IMR-90 (cell line): ENCODE data around the gene PHC2. TPM values are rescaled to one million over a fixed set of nuclear protein-coding genes. Genes with fewer than 3 reads are reported as not detected.

ENCODE experiments used
- ATAC-seq: fragments of 200-7000 bp; cut with Tn5 transposase; 2 replicates; pipeline ENCODE4 v1.9.1; 2020; ENCODE audit warnings: low read depth, mild to moderate bottlenecking, moderate library complexity
- BruUV-seq: library from RNA; stranded (reverse); fragments of 400-500 nt; replicated peaks from 2 replicates; lab custom pipeline; 2021; lab: Mats Ljungman, UMichigan
- CTCF ChIA-PET: fragments of 300-600 bp; formaldehyde crosslinking; extraction: SDS; loops from one replicate; lab custom pipeline; 2021; ENCODE audit warnings: antibody characterized with exemption; lab: Yijun Ruan, JAX
- POLR2A ChIA-PET: fragments of 300-600 bp; sonication (Branson Sonifier 250); formaldehyde crosslinking; loops from one replicate; lab custom pipeline; 2022; ENCODE audit warnings: antibody characterized with exemption; ENCODE audit not compliant: unreplicated experiment; lab: Charles Lee
- DNase-seq: peaks from one replicate; pipeline ENCODE4 v3.0.0; 2013
- H2AFZ ChIP-seq: replicated peaks from 2 replicates; pipeline ENCODE3; 2013; ENCODE audit warnings: low read length, mild to moderate bottlenecking; ENCODE audit not compliant: poor library complexity
- H2AK5ac ChIP-seq: 2 replicates; pipeline ENCODE4 v1.6.1; 2013; ENCODE audit warnings: low read depth, low read length, inconsistent platforms
- H2AK9ac ChIP-seq: replicated peaks from 2 replicates; pipeline ENCODE3; 2013; ENCODE audit warnings: mild to moderate bottlenecking, low read depth, low read length, moderate library complexity; ENCODE audit not compliant: poor library complexity
- H2BK120ac ChIP-seq: 2 replicates; pipeline ENCODE4 v1.6.1; 2013; ENCODE audit warnings: low read depth, low read length, inconsistent platforms
- H2BK15ac ChIP-seq: 3 replicates; pipeline ENCODE4 v1.6.1; 2013; ENCODE audit warnings: low read depth, low read length, inconsistent platforms
- H2BK20ac ChIP-seq: 2 replicates; pipeline ENCODE4 v1.6.1; 2013; ENCODE audit warnings: low read depth, mild to moderate bottlenecking, inconsistent platforms, low read length, moderate library complexity
- H2BK5ac ChIP-seq: 2 replicates; pipeline ENCODE4 v1.6.1; 2013; ENCODE audit warnings: mild to moderate bottlenecking, low read depth, low read length, inconsistent platforms; ENCODE audit not compliant: poor library complexity, severe bottlenecking
- H3K14ac ChIP-seq: replicated peaks from 2 replicates; pipeline ENCODE4 v1.6.1; 2013; ENCODE audit warnings: low read depth, low read length, inconsistent platforms
- H3K18ac ChIP-seq: 2 replicates; pipeline ENCODE4 v1.6.1; 2013; ENCODE audit warnings: low read depth, low read length, control low read depth
- H3K23ac ChIP-seq: 2 replicates; pipeline ENCODE4 v1.6.1; 2013; ENCODE audit warnings: low read depth, low read length, inconsistent platforms
- H3K27ac ChIP-seq: 2 replicates; pipeline ENCODE4 v1.5.1; 2013; ENCODE audit warnings: mild to moderate bottlenecking, control low read depth, low read length; ENCODE audit not compliant: insufficient read depth
- H3K27me3 ChIP-seq: 2 replicates; pipeline ENCODE4 v1.6.1; 2013; ENCODE audit warnings: low read length; ENCODE audit not compliant: control insufficient read depth, insufficient read depth
- H3K36me3 ChIP-seq: 2 replicates; pipeline ENCODE4 v1.6.1; 2013; ENCODE audit warnings: low read length, mixed read lengths; ENCODE audit not compliant: control insufficient read depth, insufficient read depth
- H3K4ac ChIP-seq: 2 replicates; pipeline ENCODE4 v1.6.1; 2013; ENCODE audit warnings: low read depth, low read length, inconsistent platforms
- H3K4me1 ChIP-seq: 2 replicates; pipeline ENCODE4 v1.6.1; 2013; ENCODE audit warnings: low read length, mixed read lengths; ENCODE audit not compliant: control insufficient read depth, insufficient read depth
- H3K4me2 ChIP-seq: 2 replicates; pipeline ENCODE4 v1.6.1; 2013; ENCODE audit warnings: low read depth, mild to moderate bottlenecking, control low read depth, low read length, moderate library complexity
- H3K4me3 ChIP-seq: 2 replicates; pipeline ENCODE4 v1.5.1; 2013; ENCODE audit warnings: low read depth, mild to moderate bottlenecking, control low read depth, low read length, moderate library complexity; ENCODE audit not compliant: insufficient read depth
- H3K56ac ChIP-seq: 2 replicates; pipeline ENCODE4 v1.6.1; 2013; ENCODE audit warnings: low read length, inconsistent platforms; ENCODE audit not compliant: insufficient read depth; ENCODE audit errors: extremely low read depth
- H3K79me1 ChIP-seq, 2 experiments: 2 replicates each; pipeline ENCODE4 v1.6.1; 2013; ENCODE audit warnings: low read length in 2 of 2, inconsistent platforms in 1 of 2, low read depth in 1 of 2
- H3K9ac ChIP-seq: 2 replicates; pipeline ENCODE4 v1.6.1; 2013; ENCODE audit warnings: low read depth, low read length, control low read depth
- H3K9me1 ChIP-seq: 2 replicates; pipeline ENCODE4 v1.6.1; 2013; ENCODE audit warnings: low read length, inconsistent platforms; ENCODE audit not compliant: insufficient read depth
- H3K9me3 ChIP-seq: 2 replicates; pipeline ENCODE4 v1.6.1; 2013; ENCODE audit warnings: low read length; ENCODE audit not compliant: control insufficient read depth, insufficient read depth
- H4K20me1 ChIP-seq: 2 replicates; pipeline ENCODE4 v1.6.1; 2013; ENCODE audit warnings: low read length, inconsistent platforms; ENCODE audit not compliant: insufficient read depth
- H4K5ac ChIP-seq: 2 replicates; pipeline ENCODE4 v1.6.1; 2013; ENCODE audit warnings: mild to moderate bottlenecking, low read depth, low read length, control low read depth
- H4K8ac ChIP-seq, 2 experiments: 2 replicates each; pipeline ENCODE4 v1.6.1; 2013; ENCODE audit warnings: low read depth in 2 of 2, low read length in 2 of 2, control low read depth in 1 of 2, inconsistent platforms in 1 of 2
- H4K91ac ChIP-seq: 2 replicates; pipeline ENCODE4 v1.6.1; 2013; ENCODE audit warnings: low read depth, low read length, inconsistent platforms; ENCODE audit not compliant: insufficient read depth
- FOS ChIP-seq: fragments of 150-350 bp; IDR thresholded peaks from 2 replicates; pipeline ENCODE4 v1.6.1; 2016; ENCODE audit warnings: low read depth, low read length
- NFE2L2 ChIP-seq: fragments of 150-350 bp; IDR thresholded peaks from 2 replicates; pipeline ENCODE4 v1.6.1; 2016; ENCODE audit warnings: low read depth, mild to moderate bottlenecking, low read length
- RFX5 ChIP-seq: IDR thresholded peaks from 2 replicates; pipeline ENCODE4 v1.8.0; 2012; ENCODE audit warnings: low read depth, mild to moderate bottlenecking, low read length, moderate library complexity
- USF2 ChIP-seq: fragments of 150-350 bp; IDR thresholded peaks from 2 replicates; pipeline ENCODE4 v1.6.1; 2017; ENCODE audit warnings: mild to moderate bottlenecking, antibody characterized with exemption, low read length, low read depth
- WGBS, 2 experiments: methylation state at CpG; one replicate each; pipeline versions ENCODE4 v1.1.5 to v1.1.7; 2013; ENCODE audit warnings: missing lambda C conversion rate in 2 of 2; ENCODE audit not compliant: insufficient read length in 1 of 2; ENCODE audit errors: extremely low coverage in 2 of 2; 5-methylcytosine and 5-hydroxymethylcytosine counted together
- dilution Hi-C: fragments of 300-500 bp; cut with HindIII; formaldehyde crosslinking; loops from one replicate; pipeline ENCODE4 v1.14.3; 2018; ENCODE audit warnings: low sequenced_read_pairs; ENCODE audit not compliant: unreplicated experiment
- in situ Hi-C: fragments of 300-500 bp; cut with MboI; formaldehyde crosslinking; loops from 3 replicates; pipeline ENCODE4 v1.14.3; 2019; ENCODE audit warnings: low sequenced_read_pairs, inconsistent platforms, mixed read lengths
- intact Hi-C: fragments of 100-400 bp; cut with micrococcal nuclease; formaldehyde crosslinking; loops from 2 replicates; pipeline ENCODE4 v1.10.0; 2022
- polyA plus RNA-seq, 3 experiments: library from polyadenylated mRNA; depleted of rRNA; stranded (reverse); fragments of >200 nt; gene quantifications; 2 replicates each; pipeline ENCODE4 v1.2.3, GENCODE V29; 2012; ENCODE audit warnings: low replicate concordance in 1 of 3
- total RNA-seq: library from RNA; depleted of rRNA; stranded (reverse); fragments of >200 nt; gene quantifications from 2 replicates; pipeline ENCODE4 v1.2.3, GENCODE V29; 2012
- TF ChIP-seq, protein P1 (sequence below): conservative IDR thresholded peaks from 2 replicates; pipeline ENCODE4 v1.5.1; 2012; ENCODE audit warnings: mild to moderate bottlenecking, low read depth, low read length, improper control_type of control experiment

Gene PHC2
- total and polyA plus RNA-seq, 2 of the 4 experiments (the other 2 are of a cell fraction): 46.4 to 98.1 TPM

GRCh38 chr1:33282791-33283190, 148.1 kb downstream of the PHC2 start:
- Histone ChIP-seq H3K4me3 (no peak overlapping the region), H2AK5ac (no peak overlapping the region), H3K56ac (no peak overlapping the region), H3K36me3 (peaks cover 38% of the 10 kb centered on the region), H3K9me1 (peaks cover 4% of the 10 kb centered on the region; the same call in 1 of the 2 replicates), H4K8ac (no peak overlapping the region), H4K5ac (no peak overlapping the region), H2BK20ac (no peak overlapping the region), H3K9me3 (no peaks in the 10 kb centered on the region), H3K23ac (no peak overlapping the region), H3K4ac (no peak overlapping the region), H3K18ac (no peak overlapping the region), H3K9ac (no peak overlapping the region), H2BK120ac (no peak overlapping the region), H3K14ac (no peak overlapping the region), H2AK9ac (no peak overlapping the region), H3K79me1 (peaks cover 0 to 4% of the 10 kb centered on the region in 2 experiments; a peak in 1 of 4 replicates), H4K91ac (no peak overlapping the region), H2BK5ac (no peak overlapping the region), H3K27ac (no peak overlapping the region), H3K4me2 (no peak overlapping the region), H2BK15ac (no peak overlapping the region), H3K27me3 (no peaks in the 10 kb centered on the region), H2AFZ (no peak overlapping the region), H4K20me1 (no peaks in the 10 kb centered on the region), H3K4me1 (no peaks in the 10 kb centered on the region)
- in situ Hi-C loops: no loop called here
- no CpG with 5 or more reads among the region's 3 CpGs for WGBS, 2 experiments
- CTCF ChIA-PET: no interaction called here
- no peak for TF ChIP-seq RFX5
- TF ChIP-seq, protein P1, sequence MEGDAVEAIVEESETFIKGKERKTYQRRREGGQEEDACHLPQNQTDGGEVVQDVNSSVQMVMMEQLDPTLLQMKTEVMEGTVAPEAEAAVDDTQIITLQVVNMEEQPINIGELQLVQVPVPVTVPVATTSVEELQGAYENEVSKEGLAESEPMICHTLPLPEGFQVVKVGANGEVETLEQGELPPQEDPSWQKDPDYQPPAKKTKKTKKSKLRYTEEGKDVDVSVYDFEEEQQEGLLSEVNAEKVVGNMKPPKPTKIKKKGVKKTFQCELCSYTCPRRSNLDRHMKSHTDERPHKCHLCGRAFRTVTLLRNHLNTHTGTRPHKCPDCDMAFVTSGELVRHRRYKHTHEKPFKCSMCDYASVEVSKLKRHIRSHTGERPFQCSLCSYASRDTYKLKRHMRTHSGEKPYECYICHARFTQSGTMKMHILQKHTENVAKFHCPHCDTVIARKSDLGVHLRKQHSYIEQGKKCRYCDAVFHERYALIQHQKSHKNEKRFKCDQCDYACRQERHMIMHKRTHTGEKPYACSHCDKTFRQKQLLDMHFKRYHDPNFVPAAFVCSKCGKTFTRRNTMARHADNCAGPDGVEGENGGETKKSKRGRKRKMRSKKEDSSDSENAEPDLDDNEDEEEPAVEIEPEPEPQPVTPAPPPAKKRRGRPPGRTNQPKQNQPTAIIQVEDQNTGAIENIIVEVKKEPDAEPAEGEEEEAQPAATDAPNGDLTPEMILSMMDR: no peak
- TF ChIP-seq NFE2L2: no peak
- no peak for TF ChIP-seq FOS
- TF ChIP-seq USF2: no peak
- DNase-seq: no peak
- intact Hi-C loops: loop anchor here (10.0 kb wide), 1 partner anchor 178 kb away; no protein-coding TSS in a partner anchor
- POLR2A ChIA-PET: no interaction called here
- no TSS peak for BruUV-seq
- dilution Hi-C loops: no loop called here
- no peak for ATAC-seq
